Kidney (tissue), 22 donors: ENCODE measurements around the gene WDR5. TPM values are rescaled to one million over a fixed set of nuclear protein-coding genes. Genes with fewer than 3 reads are reported as not detected.

ENCODE experiments used
- DNase-seq, 5 donors: peaks; one replicate each; pipeline ENCODE4 v3.0.0-alpha.2; 2013 to 2020
- FAIRE-seq: peaks from 2 replicates; lab custom pipeline; 2012; peaks lifted over from hg19 to GRCh38; lab: Jason Lieb, UNC
- H3K27ac ChIP-seq, 2 donors: one replicate each; pipeline ENCODE4 v1.7.0; 2013; ENCODE audit warnings: low read depth in 2 of 2, low read length in 2 of 2, inconsistent platforms in 1 of 2
- H3K27me3 ChIP-seq: one replicate; pipeline ENCODE4 v1.7.1; 2013; ENCODE audit warnings: low read length, inconsistent platforms; ENCODE audit not compliant: control insufficient read depth, insufficient read depth
- H3K36me3 ChIP-seq, 3 donors: one replicate each; pipeline versions ENCODE4 v1.7.0 to v1.7.1; 2013; ENCODE audit warnings: low read length in 3 of 3, control low read depth in 1 of 3, inconsistent platforms in 1 of 3; ENCODE audit not compliant: insufficient read depth in 3 of 3, control insufficient read depth in 2 of 3
- H3K4me1 ChIP-seq, 3 donors: one replicate each; pipeline versions ENCODE4 v1.7.0 to v1.7.1; 2013; ENCODE audit warnings: low read length in 3 of 3, inconsistent platforms in 1 of 3, low read depth in 1 of 3; ENCODE audit not compliant: control insufficient read depth in 2 of 3, insufficient read depth in 2 of 3
- H3K4me3 ChIP-seq, 3 donors: one replicate each; pipeline versions ENCODE4 v1.7.0 to v1.8.1; 2013; ENCODE audit warnings: low read length in 3 of 3, control low read depth in 1 of 3, inconsistent platforms in 1 of 3
- H3K9ac ChIP-seq, 3 donors: one replicate each; pipeline versions ENCODE4 v1.7.0 to v1.7.1; 2013; ENCODE audit warnings: low read length in 3 of 3, control low read depth in 1 of 3, inconsistent platforms in 1 of 3
- H3K9me3 ChIP-seq, 3 donors: one replicate each; pipeline versions ENCODE4 v1.7.0 to v1.7.1; 2013; ENCODE audit warnings: low read length in 3 of 3, control low read depth in 1 of 3, inconsistent platforms in 1 of 3; ENCODE audit not compliant: control insufficient read depth in 2 of 3, insufficient read depth in 1 of 3
- CTCF ChIP-seq: IDR thresholded peaks from 3 replicates; pipeline ENCODE4 v1.5.1; 2012; ENCODE audit warnings: mild to moderate bottlenecking, moderate library complexity, borderline replicate concordance; ENCODE audit not compliant: insufficient read depth; ENCODE audit errors: extremely low read depth
- intact Hi-C: fragments of 100-400 bp; cut with DNase I; formaldehyde crosslinking; loops from one replicate; pipeline ENCODE4 v1.11.1; 2022
- long read RNA-seq, 10 donors: library from polyadenylated mRNA in 1 of 10; unstranded in 1 of 10; transcript quantifications; one replicate each; pipeline ENCODE4 v2.0.0 and lab custom pipeline, GENCODE V29; 2021 to 2026
- polyA plus RNA-seq: library from polyadenylated mRNA; stranded (reverse); fragments of 350-450 nt; fragmentation: Illumina TruSeq; extraction: RNeasy Lipid Tissue Mini Kit (QIAGEN cat#74804); gene quantifications from one replicate; pipeline ENCODE4 v1.2.3, GENCODE V29; 2014; ENCODE audit warnings: low read depth, low replicate concordance; ENCODE audit not compliant: insufficient read depth
- total RNA-seq: library from RNA; stranded (reverse); fragmentation: NEBNext Ultra II Directional; extraction: Animal tissue kit (Norgen Biotek cat#: 25700); gene quantifications from one replicate; pipeline ENCODE4 v1.2.1, GENCODE V29; 2021
- donor health status: control.
- donor health status: control.
- donor health status: control.
- donor health status: control.
- donor health status: control.
- donor health status: DM: yes; HTN: yes; CAD: no.
- donor health status: Normal renal cell carcinoma (clear cell type).

WDR5 gene
- total RNA-seq (25.4 TPM), polyA plus RNA-seq (18.8 TPM)
- long read RNA-seq, donor 1, partial matches to known transcripts = 0 of 4 reads
- long read RNA-seq, donor 1, other reads (novel, unspliced or antisense) = 0 of 4 reads
- long read RNA-seq, donor 2, transcript WDR5-201 (14 exons, 3,151 nt) = major isoform, 10 of 10 reads
- long read RNA-seq, donor 2, partial matches to known transcripts = 0 of 10 reads
- long read RNA-seq, donor 2, other reads (novel, unspliced or antisense) = 0 of 10 reads
- long read RNA-seq, donor 3, transcript WDR5-201 (14 exons, 3,151 nt) = major isoform, 17 of 17 reads
- long read RNA-seq, donor 3, partial matches to known transcripts = 0 of 17 reads
- long read RNA-seq, donor 3, other reads (novel, unspliced or antisense) = 0 of 17 reads
- long read RNA-seq, donor 4, transcript WDR5-201 (14 exons, 3,151 nt) = major isoform, 8 of 22 reads
- long read RNA-seq, donor 4, partial matches to known transcripts = 14 of 22 reads
- long read RNA-seq, donor 4, other reads (novel, unspliced or antisense) = 0 of 22 reads
- long read RNA-seq, donor 5, partial matches to known transcripts = 0 of 2 reads
- long read RNA-seq, donor 5, other reads (novel, unspliced or antisense) = 0 of 2 reads
- long read RNA-seq, donor 6, partial matches to known transcripts = 16 of 19 reads
- long read RNA-seq, donor 6, other reads (novel, unspliced or antisense) = 0 of 19 reads
- long read RNA-seq, donor 7, partial matches to known transcripts = 19 of 26 reads
- long read RNA-seq, donor 7, other reads (novel, unspliced or antisense) = 3 of 26 reads
- long read RNA-seq, donor 8, transcript WDR5-201 (14 exons, 3,151 nt) = major isoform, 8 of 8 reads
- long read RNA-seq, donor 8, partial matches to known transcripts = 0 of 8 reads
- long read RNA-seq, donor 8, other reads (novel, unspliced or antisense) = 0 of 8 reads
- long read RNA-seq, donor 9, transcript WDR5-201 (14 exons, 3,151 nt) = major isoform, 6 of 6 reads
- long read RNA-seq, donor 9, partial matches to known transcripts = 0 of 6 reads
- long read RNA-seq, donor 9, other reads (novel, unspliced or antisense) = 0 of 6 reads
- long read RNA-seq, donor 10, transcript WDR5-201 (14 exons, 3,151 nt) = major isoform, 13 of 13 reads
- long read RNA-seq, donor 10, partial matches to known transcripts = 0 of 13 reads
- long read RNA-seq, donor 10, other reads (novel, unspliced or antisense) = 0 of 13 reads

- H3K36me3 ChIP-seq = peaks cover 0 to 8% (median 0%) of the 10 kb centered on the region in 3 donors
- peak within 1 kb of the TSS; percentile 68 to 75 (median 71) for H3K9ac ChIP-seq
- H3K4me3 ChIP-seq = peak within 1 kb of the TSS; percentile 77 to 88 (median 80)
- no peaks in the 10 kb centered on the region for H3K9me3 ChIP-seq
- DNase-seq (peak; percentile 94 to 97 (median 96)), FAIRE-seq (no peak)
- intact Hi-C loops = no loop called here
- H3K27me3 ChIP-seq = no peaks in the 10 kb centered on the region
- H3K27ac ChIP-seq = peak within 1 kb of the TSS; percentile 86 to 88
- H3K4me1 ChIP-seq = peaks cover 0 to 38% (median 17%) of the 10 kb centered on the region in 3 donors
- peak; percentile 4 for TF ChIP-seq CTCF
Observed at GRCh38 chr9:134135343-134136117, at the start of gene WDR5. WDR5 (plus strand) TSS chr9:134136082; CDS start chr9:134139878, 3,796 bp downstream.

- no peak for TF ChIP-seq CTCF
- Histone ChIP-seq H3K27ac (no peak overlapping the region), H3K9me3 (peaks cover 0 to 3% (median 2%) of the 10 kb centered on the region in 3 donors), H3K4me1 (no peaks in the 10 kb centered on the region), H3K9ac (no peak overlapping the region), H3K4me3 (no peak overlapping the region), H3K27me3 (no peaks in the 10 kb centered on the region), H3K36me3 (no peaks in the 10 kb centered on the region)
- FAIRE-seq (no peak), DNase-seq (no peak)
- intact Hi-C loops = no loop called here
Observed at GRCh38 chr9:134088063-134088725, 47.7 kb upstream of the WDR5 start.

- DNase-seq = no peak
- Histone ChIP-seq H3K27me3 (no peaks in the 10 kb centered on the region), H3K36me3 (no peaks in the 10 kb centered on the region), H3K27ac (no peak overlapping the region), H3K4me3 (no peak overlapping the region), H3K9ac (no peak overlapping the region), H3K9me3 (peaks cover 0 to 3% (median 2%) of the 10 kb centered on the region in 3 donors), H3K4me1 (no peaks in the 10 kb centered on the region)
- no peak for TF ChIP-seq CTCF
- no peak for FAIRE-seq
- intact Hi-C loops = no loop called here
Observed at GRCh38 chr9:134089972-134090371, 45.9 kb upstream of the WDR5 start.
